ENCODE results near the gene TACC2. TPM values are rescaled to one million over a fixed set of nuclear protein-coding genes. Genes with fewer than 3 reads are reported as not detected.

Gene TACC2
- total and polyA plus RNA-seq, 4 donors: 43.3 to 309 (median 127) TPM

DNA sequence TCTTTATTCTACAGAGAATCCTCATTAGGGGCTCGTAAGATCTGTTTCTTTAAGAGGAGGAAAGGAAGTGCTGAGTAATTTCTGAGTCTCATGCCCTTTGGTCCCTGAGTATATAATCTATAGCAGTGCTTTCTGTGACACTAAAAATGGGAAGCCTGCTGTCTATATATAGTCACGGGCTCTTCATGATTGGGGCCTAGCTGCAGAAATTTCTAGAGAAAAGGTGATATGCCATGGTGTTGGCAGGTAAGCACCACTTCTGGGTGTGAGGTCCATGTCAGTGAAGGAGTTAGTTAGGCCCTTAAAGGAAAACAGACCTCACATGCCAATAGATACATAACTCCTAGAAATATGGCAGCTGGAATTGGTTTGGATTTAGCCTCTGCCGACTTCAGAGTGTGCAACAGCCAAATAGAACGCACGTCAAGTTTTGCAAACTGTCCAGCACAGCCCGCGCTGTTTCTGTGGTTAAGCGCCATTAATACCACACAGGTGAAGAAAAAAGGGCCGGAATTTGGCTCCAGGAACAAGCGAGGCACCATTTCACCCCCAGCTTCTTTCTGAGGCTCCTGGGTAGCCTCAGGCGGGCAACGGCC is 123.2 kb downstream of the TACC2 start:
- Histone ChIP-seq H3K9ac (ENCODE audit: insufficient read depth in 1 of 2, low read length in 2 of 2) (peak overlapping the region in 1 of 2 donors; percentile 26), H3K9me3 (ENCODE audit: control insufficient read depth in 4 of 4, insufficient read depth in 3 of 4, low read length in 3 of 4) (peaks cover 0 to 3% (median 0%) of the 10 kb centered on the region in 4 donors), H3K27ac (ENCODE audit: low read depth in 1 of 2, low read length in 1 of 2) (peak overlapping the region; percentile 97 to 100), H3K4me3 (peak overlapping the region; percentile 11), H3K27me3 (ENCODE audit: control insufficient read depth in 3 of 3, insufficient read depth in 3 of 3, low read length in 2 of 3) (no peaks in the 10 kb centered on the region), H3K4me1 (ENCODE audit: control insufficient read depth in 5 of 5, insufficient read depth in 5 of 5, low read length in 5 of 5) (peaks cover 0 to 13% (median 7%) of the 10 kb centered on the region in 5 donors), H3K36me3 (ENCODE audit: control insufficient read depth in 4 of 4, insufficient read depth in 4 of 4, low read length in 4 of 4) (no peaks in the 10 kb centered on the region)
- TF ChIP-seq, protein P1, sequence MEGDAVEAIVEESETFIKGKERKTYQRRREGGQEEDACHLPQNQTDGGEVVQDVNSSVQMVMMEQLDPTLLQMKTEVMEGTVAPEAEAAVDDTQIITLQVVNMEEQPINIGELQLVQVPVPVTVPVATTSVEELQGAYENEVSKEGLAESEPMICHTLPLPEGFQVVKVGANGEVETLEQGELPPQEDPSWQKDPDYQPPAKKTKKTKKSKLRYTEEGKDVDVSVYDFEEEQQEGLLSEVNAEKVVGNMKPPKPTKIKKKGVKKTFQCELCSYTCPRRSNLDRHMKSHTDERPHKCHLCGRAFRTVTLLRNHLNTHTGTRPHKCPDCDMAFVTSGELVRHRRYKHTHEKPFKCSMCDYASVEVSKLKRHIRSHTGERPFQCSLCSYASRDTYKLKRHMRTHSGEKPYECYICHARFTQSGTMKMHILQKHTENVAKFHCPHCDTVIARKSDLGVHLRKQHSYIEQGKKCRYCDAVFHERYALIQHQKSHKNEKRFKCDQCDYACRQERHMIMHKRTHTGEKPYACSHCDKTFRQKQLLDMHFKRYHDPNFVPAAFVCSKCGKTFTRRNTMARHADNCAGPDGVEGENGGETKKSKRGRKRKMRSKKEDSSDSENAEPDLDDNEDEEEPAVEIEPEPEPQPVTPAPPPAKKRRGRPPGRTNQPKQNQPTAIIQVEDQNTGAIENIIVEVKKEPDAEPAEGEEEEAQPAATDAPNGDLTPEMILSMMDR (IDR thresholded peaks at IDR 0.05; ENCODE audit: control extremely low read depth, extremely low read depth): no peak
- ATAC-seq (ENCODE audit: insufficient read depth, low FRiP score): no peak
- WGBS, 2 donors: 20 to 32% methylated on average over 12 of the region's 12 CpGs
- DNase-seq: no peak

DNA sequence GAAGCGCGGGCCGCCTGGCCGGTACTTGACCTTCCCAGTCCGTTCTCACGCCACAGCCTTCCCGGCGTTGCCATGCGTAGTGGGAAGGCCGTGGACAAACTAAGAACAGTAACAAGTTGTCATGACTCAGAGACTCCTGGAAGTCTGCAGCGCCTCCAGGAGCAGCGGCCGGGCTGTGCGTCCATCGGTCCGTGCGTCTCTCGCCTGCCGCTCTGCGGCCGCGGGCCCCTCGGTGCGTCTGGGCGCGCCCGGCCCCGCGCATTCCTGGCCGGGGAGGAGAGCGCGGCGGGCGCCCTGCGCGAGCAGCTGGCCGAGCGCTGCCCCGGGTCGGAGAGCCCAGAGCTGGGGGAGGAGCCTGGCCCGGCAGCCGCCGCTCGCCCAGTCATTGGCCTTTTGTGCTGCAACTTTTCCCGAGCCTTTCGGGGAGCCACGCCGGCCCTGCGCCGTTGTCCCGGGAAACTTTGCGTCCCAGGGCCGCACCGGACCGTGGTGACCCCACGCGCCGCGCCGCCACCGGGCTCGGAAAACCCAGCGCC is 123.7 kb downstream of the TACC2 start:
- TF ChIP-seq, protein P1 (IDR thresholded peaks at IDR 0.05; ENCODE audit: control extremely low read depth, extremely low read depth): peak; percentile 42
- H3K4me3 ChIP-seq: peak overlapping the region; percentile 75
- peaks cover 0 to 13% (median 7%) of the 10 kb centered on the region in 5 donors for H3K4me1 ChIP-seq (ENCODE audit: control insufficient read depth in 5 of 5, insufficient read depth in 5 of 5, low read length in 5 of 5)
- peak overlapping the region; percentile 26 to 73 for H3K9ac ChIP-seq (ENCODE audit: insufficient read depth in 1 of 2, low read length in 2 of 2)
- H3K36me3 ChIP-seq (ENCODE audit: control insufficient read depth in 4 of 4, insufficient read depth in 4 of 4, low read length in 4 of 4): no peaks in the 10 kb centered on the region
- H3K27ac ChIP-seq (ENCODE audit: low read depth in 1 of 2, low read length in 1 of 2): peak overlapping the region; percentile 97 to 100
- H3K9me3 ChIP-seq (ENCODE audit: control insufficient read depth in 4 of 4, insufficient read depth in 3 of 4, low read length in 3 of 4): peaks cover 0 to 3% (median 0%) of the 10 kb centered on the region in 4 donors
- WGBS, 2 donors: 0 to 1% methylated on average over 44 to 63 of the region's 63 CpGs
- DNase-seq (peak; percentile 87 to 91 (median 88)), ATAC-seq (ENCODE audit: insufficient read depth, low FRiP score) (peak; percentile 93)
- H3K27me3 ChIP-seq (ENCODE audit: control insufficient read depth in 3 of 3, insufficient read depth in 3 of 3, low read length in 2 of 3): no peaks in the 10 kb centered on the region

DNA sequence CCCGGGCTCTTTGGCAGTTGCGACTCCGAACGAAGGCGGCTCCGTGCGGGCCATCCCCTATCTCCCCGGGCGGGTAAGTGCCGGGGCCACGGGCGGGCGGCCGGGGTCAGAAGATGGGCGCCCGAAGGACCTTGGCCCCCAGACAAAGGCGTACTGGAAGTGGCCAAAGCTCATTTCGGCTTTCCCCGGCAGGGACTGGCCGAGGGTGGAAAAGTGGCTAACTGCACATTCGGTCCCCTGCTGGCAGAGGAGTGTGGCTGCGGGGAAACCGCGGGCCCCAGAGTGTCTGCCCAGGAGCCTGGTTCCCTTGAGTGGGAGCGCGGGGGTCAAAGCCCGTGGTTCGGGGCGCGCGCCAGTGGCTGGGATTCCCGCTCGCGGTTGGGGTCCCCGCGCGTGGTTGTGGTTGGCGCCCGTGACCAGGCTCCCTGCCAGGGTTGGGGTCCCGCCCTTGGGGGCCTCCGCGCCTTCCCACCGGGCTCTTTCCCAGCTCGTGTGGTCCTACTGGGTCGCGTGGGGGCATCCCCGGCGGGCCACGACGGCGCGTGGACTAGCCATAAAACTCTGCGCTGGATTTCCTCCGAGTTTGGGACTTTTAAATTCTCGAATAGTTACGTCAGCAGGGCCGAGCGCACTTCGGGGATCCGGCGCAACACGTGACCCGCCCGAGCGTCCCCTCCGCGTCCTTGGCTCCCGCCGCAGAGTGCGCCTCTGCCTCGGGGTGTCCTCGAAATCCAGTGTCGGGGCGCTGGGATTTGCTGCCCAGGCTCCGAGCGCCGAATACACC is 124.4 kb downstream of the TACC2 start:
- no peaks in the 10 kb centered on the region for H3K36me3 ChIP-seq (ENCODE audit: control insufficient read depth in 4 of 4, insufficient read depth in 4 of 4, low read length in 4 of 4)
- peak overlapping the region; percentile 36 to 73 for H3K9ac ChIP-seq (ENCODE audit: insufficient read depth in 1 of 2, low read length in 2 of 2)
- 1 to 2% methylated on average over 74 to 77 of the region's 77 CpGs for WGBS, 2 donors
- peak overlapping the region; percentile 75 for H3K4me3 ChIP-seq
- peak overlapping the region; percentile 97 to 100 for H3K27ac ChIP-seq (ENCODE audit: low read depth in 1 of 2, low read length in 1 of 2)
- peaks cover 0 to 3% (median 0%) of the 10 kb centered on the region in 4 donors for H3K9me3 ChIP-seq (ENCODE audit: control insufficient read depth in 4 of 4, insufficient read depth in 3 of 4, low read length in 3 of 4)
- H3K4me1 ChIP-seq (ENCODE audit: control insufficient read depth in 5 of 5, insufficient read depth in 5 of 5, low read length in 5 of 5): peaks cover 0 to 13% (median 7%) of the 10 kb centered on the region in 5 donors
- ATAC-seq (ENCODE audit: insufficient read depth, low FRiP score): peak; percentile 54
- TF ChIP-seq, protein P1 (IDR thresholded peaks at IDR 0.05; ENCODE audit: control extremely low read depth, extremely low read depth): no peak
- peak; percentile 78 to 87 (median 85) for DNase-seq
- no peaks in the 10 kb centered on the region for H3K27me3 ChIP-seq (ENCODE audit: control insufficient read depth in 3 of 3, insufficient read depth in 3 of 3, low read length in 2 of 3)

All from lung (tissue), 12 donors.